Activated CD8-positive, alpha-beta memory T cell treated with anti-CD3 and anti-CD28 coated beads, Interleukin-2, amount 10 ng/mL, durations not matched to agents 7 days and 5 days (primary cell): Measurements from ENCODE around the gene ASAP2. TPM values are rescaled to one million over a fixed set of nuclear protein-coding genes. Genes with fewer than 3 reads are reported as not detected.

ENCODE experiments used
- ATAC-seq: fragments of 150-1000 bp; cut with Tn5 transposase; one replicate; pipeline ENCODE4 v1.10.0; 2021; ENCODE audit warnings: moderate library complexity
- CTCF ChIA-PET: fragments of 350-600 bp; sonication (Branson Sonifier 250); formaldehyde crosslinking; loops from one replicate; lab custom pipeline; 2021; ENCODE audit warnings: antibody characterized with exemption; lab: Charles Lee
- DNase-seq: peaks from one replicate; pipeline ENCODE4 v3.0.0-alpha.2; 2020
- H3K27ac Mint-ChIP-seq: one replicate; pipeline ENCODE4 v1.8.0; 2021; ENCODE audit warnings: mild to moderate bottlenecking, mixed read lengths
- H3K27me3 Mint-ChIP-seq: one replicate; pipeline ENCODE4 v1.8.0; 2021; ENCODE audit warnings: mixed read lengths
- H3K36me3 Mint-ChIP-seq: one replicate; pipeline ENCODE4 v1.8.0; 2021; ENCODE audit warnings: mild to moderate bottlenecking, mixed read lengths
- H3K4me1 Mint-ChIP-seq: one replicate; pipeline ENCODE4 v1.8.0; 2021; ENCODE audit warnings: mixed read lengths
- H3K4me3 Mint-ChIP-seq: one replicate; pipeline ENCODE4 v1.8.0; 2021; ENCODE audit warnings: mild to moderate bottlenecking, moderate library complexity, mixed read lengths
- H3K9me3 Mint-ChIP-seq: one replicate; pipeline ENCODE4 v1.8.0; 2022; ENCODE audit warnings: low read depth, mixed read lengths
- total RNA-seq, 2 experiments: library from RNA; stranded (reverse); gene quantifications; one replicate each; pipeline ENCODE4 v1.2.3, GENCODE V29; 2021

Gene ASAP2
- total RNA-seq, 2 experiments from 2014 or later, result 0.33 to 0.44 TPM

- Mint-ChIP-seq H3K27me3 (peaks cover 40% of the 10 kb centered on the region), H3K27ac (no peak overlapping the region), H3K36me3 (no peaks in the 10 kb centered on the region), H3K4me3 (no peak overlapping the region), H3K4me1 (no peaks in the 10 kb centered on the region), H3K9me3 (no peaks in the 10 kb centered on the region)
- CTCF ChIA-PET, result interaction anchor here (0.6 kb wide), 1 partner anchor 1782 kb away, joined by 3 read pairs; no protein-coding TSS in a partner anchor
- ATAC-seq (no peak), DNase-seq (no peak)
Measured at GRCh38 chr2:9288681-9289338, 82.2 kb downstream of the ASAP2 start.

- CTCF ChIA-PET, result no interaction called here
- Mint-ChIP-seq H3K27me3 (peaks cover 40% of the 10 kb centered on the region), H3K4me3 (no peak overlapping the region), H3K36me3 (no peaks in the 10 kb centered on the region), H3K27ac (no peak overlapping the region), H3K9me3 (no peaks in the 10 kb centered on the region), H3K4me1 (no peaks in the 10 kb centered on the region)
- DNase-seq, result no peak
- ATAC-seq, result no peak
Measured at GRCh38 chr2:9291331-9291730, 84.7 kb downstream of the ASAP2 start.

- no peaks in the 10 kb centered on the region for H3K9me3 Mint-ChIP-seq
- DNase-seq, result no peak
- ATAC-seq, result no peak
- no peak overlapping the region for H3K4me3 Mint-ChIP-seq
- H3K4me1 Mint-ChIP-seq, result no peaks in the 10 kb centered on the region
- H3K36me3 Mint-ChIP-seq, result no peaks in the 10 kb centered on the region
- H3K27ac Mint-ChIP-seq, result no peak overlapping the region
- CTCF ChIA-PET, result no interaction called here
- H3K27me3 Mint-ChIP-seq, result peaks cover 40% of the 10 kb centered on the region
Measured at GRCh38 chr2:9291866-9292265, 85.3 kb downstream of the ASAP2 start.

GRCh38 chr2:9292426-9292825, 85.8 kb downstream of the ASAP2 start:
- no peaks in the 10 kb centered on the region for H3K4me1 Mint-ChIP-seq
- H3K4me3 Mint-ChIP-seq, result no peak overlapping the region
- H3K36me3 Mint-ChIP-seq, result no peaks in the 10 kb centered on the region
- peaks cover 39% of the 10 kb centered on the region for H3K27me3 Mint-ChIP-seq
- DNase-seq (no peak), ATAC-seq (no peak)
- CTCF ChIA-PET, result no interaction called here
- no peak overlapping the region for H3K27ac Mint-ChIP-seq
- no peaks in the 10 kb centered on the region for H3K9me3 Mint-ChIP-seq

GRCh38 chr2:9294764-9295163, 88.2 kb downstream of the ASAP2 start:
- DNase-seq (no peak), ATAC-seq (no peak)
- H3K4me3 Mint-ChIP-seq, result no peak overlapping the region
- peaks cover 29% of the 10 kb centered on the region for H3K27me3 Mint-ChIP-seq
- H3K36me3 Mint-ChIP-seq, result no peaks in the 10 kb centered on the region
- CTCF ChIA-PET, result no interaction called here
- no peak overlapping the region for H3K27ac Mint-ChIP-seq
- H3K4me1 Mint-ChIP-seq, result no peaks in the 10 kb centered on the region
- no peaks in the 10 kb centered on the region for H3K9me3 Mint-ChIP-seq

- Mint-ChIP-seq H3K27ac (no peak overlapping the region), H3K36me3 (no peaks in the 10 kb centered on the region), H3K4me3 (no peak overlapping the region), H3K27me3 (peaks cover 23% of the 10 kb centered on the region), H3K9me3 (no peaks in the 10 kb centered on the region), H3K4me1 (no peaks in the 10 kb centered on the region)
- no peak for ATAC-seq
- no peak for DNase-seq
- CTCF ChIA-PET, result no interaction called here
Measured at GRCh38 chr2:9296559-9296958, 89.9 kb downstream of the ASAP2 start.

- CTCF ChIA-PET, result no interaction called here
- Mint-ChIP-seq H3K27ac (no peak overlapping the region), H3K4me1 (no peaks in the 10 kb centered on the region), H3K4me3 (no peak overlapping the region), H3K9me3 (no peaks in the 10 kb centered on the region), H3K36me3 (no peaks in the 10 kb centered on the region), H3K27me3 (peaks cover 18% of the 10 kb centered on the region)
- DNase-seq (no peak), ATAC-seq (no peak)
Measured at GRCh38 chr2:9297156-9297555, 90.5 kb downstream of the ASAP2 start.

GRCh38 chr2:9297807-9298206, 91.2 kb downstream of the ASAP2 start:
- DNase-seq (no peak), ATAC-seq (no peak)
- H3K27me3 Mint-ChIP-seq, result peaks cover 16% of the 10 kb centered on the region
- no peaks in the 10 kb centered on the region for H3K9me3 Mint-ChIP-seq
- H3K27ac Mint-ChIP-seq, result no peak overlapping the region
- H3K4me3 Mint-ChIP-seq, result no peak overlapping the region
- CTCF ChIA-PET, result no interaction called here
- H3K36me3 Mint-ChIP-seq, result no peaks in the 10 kb centered on the region
- no peaks in the 10 kb centered on the region for H3K4me1 Mint-ChIP-seq

- Mint-ChIP-seq H3K27ac (no peak overlapping the region), H3K4me3 (no peak overlapping the region), H3K27me3 (peaks cover 11% of the 10 kb centered on the region), H3K9me3 (no peaks in the 10 kb centered on the region), H3K4me1 (no peaks in the 10 kb centered on the region), H3K36me3 (no peaks in the 10 kb centered on the region)
- ATAC-seq (no peak), DNase-seq (no peak)
- CTCF ChIA-PET, result no interaction called here
Measured at GRCh38 chr2:9298583-9298982, 92.0 kb downstream of the ASAP2 start.

GRCh38 chr2:9299161-9300100, 92.8 kb downstream of the ASAP2 start:
- CTCF ChIA-PET, result no interaction called here
- ATAC-seq (no peak), DNase-seq (no peak)
- Mint-ChIP-seq H3K27me3 (peaks cover 8% of the 10 kb centered on the region), H3K27ac (no peak overlapping the region), H3K4me1 (no peaks in the 10 kb centered on the region), H3K9me3 (no peaks in the 10 kb centered on the region), H3K36me3 (no peaks in the 10 kb centered on the region), H3K4me3 (no peak overlapping the region)

GRCh38 chr2:9300214-9300613, 93.6 kb downstream of the ASAP2 start:
- DNase-seq (no peak), ATAC-seq (no peak)
- Mint-ChIP-seq H3K27me3 (peaks cover 5% of the 10 kb centered on the region), H3K4me1 (no peaks in the 10 kb centered on the region), H3K9me3 (no peaks in the 10 kb centered on the region), H3K36me3 (no peaks in the 10 kb centered on the region), H3K27ac (no peak overlapping the region), H3K4me3 (no peak overlapping the region)
- CTCF ChIA-PET, result no interaction called here

GRCh38 chr2:9300829-9301453, 94.3 kb downstream of the ASAP2 start:
- ATAC-seq, result no peak
- no peaks in the 10 kb centered on the region for H3K9me3 Mint-ChIP-seq

GRCh38 chr2:9302755-9303154, 96.1 kb downstream of the ASAP2 start:
- Mint-ChIP-seq H3K9me3 (no peaks in the 10 kb centered on the region), H3K36me3 (no peaks in the 10 kb centered on the region), H3K27me3 (peaks cover 2% of the 10 kb centered on the region), H3K27ac (no peak overlapping the region), H3K4me3 (no peak overlapping the region), H3K4me1 (no peaks in the 10 kb centered on the region)
- DNase-seq, result no peak
- no peak for ATAC-seq
- CTCF ChIA-PET, result no interaction called here

More at GRCh38 chr2:9300829-9301453, 94.3 kb downstream of the ASAP2 start:
- CTCF ChIA-PET, result no interaction called here
- Mint-ChIP-seq H3K27me3 (peaks cover 2% of the 10 kb centered on the region), H3K4me1 (no peaks in the 10 kb centered on the region), H3K27ac (no peak overlapping the region), H3K4me3 (no peak overlapping the region), H3K36me3 (no peaks in the 10 kb centered on the region)
- no peak for DNase-seq
